PC-3 (cell line): ENCODE results near the gene GABRD. TPM values are rescaled to one million over a fixed set of nuclear protein-coding genes. Genes with fewer than 3 reads are reported as not detected.

Experiments
- ATAC-seq: fragments of 200-7000 bp; cut with Tn5 transposase; 2 replicates; pipeline ENCODE4 v1.9.1; 2020; ENCODE audit warnings: mild to moderate bottlenecking, moderate library complexity
- BruUV-seq: library from RNA; stranded (reverse); fragments of 400-500 nt; replicated peaks from 2 replicates; lab custom pipeline; 2021; lab: Mats Ljungman, UMichigan
- CTCF ChIA-PET: fragments of 300-600 bp; sonication (Branson Sonifier 250); formaldehyde crosslinking; loops from one replicate; lab custom pipeline; 2022; ENCODE audit warnings: antibody characterized with exemption; lab: Charles Lee
- POLR2A ChIA-PET: fragments of 300-600 bp; sonication (Branson Sonifier 250); formaldehyde crosslinking; loops from one replicate; lab custom pipeline; 2022; ENCODE audit warnings: antibody characterized with exemption; ENCODE audit not compliant: unreplicated experiment; lab: Charles Lee
- DNase-seq: peaks from one replicate; pipeline ENCODE4 v3.0.0-alpha.2; 2015
- H2AFZ ChIP-seq: fragments of 300-600 bp; sonication (generic); 2 replicates; pipeline ENCODE4 v1.6.0; 2016; ENCODE audit warnings: antibody characterized with exemption, low read length
- H3F3A ChIP-seq: fragments of 300-600 bp; sonication (generic); one replicate; pipeline ENCODE4 v1.6.0; 2017; ENCODE audit warnings: antibody characterized with exemption, low read length, control low read depth, mild to moderate bottlenecking; ENCODE audit not compliant: unreplicated experiment
- H3K27ac ChIP-seq: fragments of 300-600 bp; sonication (generic); 2 replicates; pipeline ENCODE4 v1.5.1; 2016; ENCODE audit warnings: mild to moderate bottlenecking, low read length
- H3K27me3 ChIP-seq: fragments of 300-600 bp; sonication (generic); 2 replicates; pipeline ENCODE4 v1.6.1; 2016; ENCODE audit warnings: low read length, mixed read lengths
- H3K36me3 ChIP-seq: fragments of 300-600 bp; sonication (generic); 2 replicates; pipeline ENCODE4 v1.6.1; 2016; ENCODE audit warnings: low read depth, mixed run types, low read length, mixed read lengths
- H3K4me1 ChIP-seq: fragments of 300-600 bp; sonication (generic); 2 replicates; pipeline ENCODE4 v1.5.1; 2016; ENCODE audit warnings: low read length; ENCODE audit not compliant: insufficient read depth
- H3K4me2 ChIP-seq: fragments of 300-600 bp; sonication (generic); 2 replicates; pipeline ENCODE4 v1.6.0; 2016; ENCODE audit warnings: low read length
- H3K4me3 ChIP-seq: fragments of 300-600 bp; sonication (generic); 2 replicates; pipeline ENCODE4 v1.5.1; 2016; ENCODE audit warnings: mild to moderate bottlenecking, low read length, mixed read lengths
- H3K79me2 ChIP-seq: fragments of 300-600 bp; sonication (generic); 2 replicates; pipeline ENCODE4 v1.6.1; 2017; ENCODE audit warnings: low read length, mixed read lengths
- H3K9ac ChIP-seq: fragments of 300-600 bp; sonication (generic); 2 replicates; pipeline ENCODE4 v1.6.0; 2016; ENCODE audit warnings: mild to moderate bottlenecking, low read length
- H3K9me2 ChIP-seq: fragments of 300-600 bp; sonication (generic); replicated peaks from 2 replicates; pipeline ENCODE4 v1.6.1; 2016; ENCODE audit warnings: mixed run types, low read length, mixed read lengths
- H3K9me3 ChIP-seq: fragments of 300-600 bp; sonication (generic); 2 replicates; pipeline ENCODE4 v1.6.1; 2016; ENCODE audit warnings: low read length, mixed read lengths
- H4K20me1 ChIP-seq: fragments of 300-600 bp; sonication (generic); 2 replicates; pipeline ENCODE4 v1.6.1; 2016; ENCODE audit warnings: low read length, mixed read lengths
- CTCF ChIP-seq: fragments of 300-600 bp; sonication (generic); conservative IDR thresholded peaks from 2 replicates; pipeline ENCODE4 v1.5.1; 2017; ENCODE audit warnings: antibody characterized with exemption, low read depth, mild to moderate bottlenecking, low read length
- EZH2 ChIP-seq: fragments of 300-600 bp; sonication (generic); IDR thresholded peaks from one replicate; pipeline ENCODE4 v1.6.1; 2017; ENCODE audit warnings: antibody characterized with exemption, mild to moderate bottlenecking, low read length; ENCODE audit not compliant: unreplicated experiment
- EZH2phosphoT487 ChIP-seq: fragments of 300-600 bp; sonication (generic); IDR thresholded peaks from 2 replicates; pipeline ENCODE4 v1.6.1; 2018; ENCODE audit warnings: mild to moderate bottlenecking, antibody characterized with exemption, low read length, borderline replicate concordance
- intact Hi-C: fragments of 100-400 bp; cut with micrococcal nuclease; formaldehyde crosslinking; loops from 2 replicates; pipeline ENCODE4 v1.9.0; 2023
- total RNA-seq: library from RNA; depleted of rRNA; stranded (reverse); fragments of >200 nt; gene quantifications from 2 replicates; pipeline ENCODE4 v1.2.3, GENCODE V29; 2014

Gene GABRD
- total RNA-seq, 1 experiment from 2014 or later: not detected

- H3K36me3 ChIP-seq: no peaks in the 10 kb centered on the region
- H3K27me3 ChIP-seq: no peaks in the 10 kb centered on the region
- no peaks in the 10 kb centered on the region for H4K20me1 ChIP-seq
- H3K9me3 ChIP-seq: no peaks in the 10 kb centered on the region
- no peak overlapping the region for H2AFZ ChIP-seq
- H3K27ac ChIP-seq: no peak overlapping the region
- ChIA-PET CTCF (no interaction called here), POLR2A (no interaction called here)
- ATAC-seq (no peak), DNase-seq (no peak)
- no TSS peak for BruUV-seq
- no peaks in the 10 kb centered on the region for H3K4me1 ChIP-seq
- no peaks in the 10 kb centered on the region for H3K9me2 ChIP-seq
- intact Hi-C loops: no loop called here
- no peak overlapping the region for H3K4me2 ChIP-seq
- H3K4me3 ChIP-seq: no peak overlapping the region
- no peaks in the 10 kb centered on the region for H3K79me2 ChIP-seq
- H3F3A ChIP-seq: no peaks in the 10 kb centered on the region
- TF ChIP-seq EZH2 (no peak), CTCF (no peak), EZH2phosphoT487 (no peak)
- no peak overlapping the region for H3K9ac ChIP-seq
Observed at GRCh38 chr1:1990222-1990621, 28.9 kb upstream of the GABRD start.

DNA sequence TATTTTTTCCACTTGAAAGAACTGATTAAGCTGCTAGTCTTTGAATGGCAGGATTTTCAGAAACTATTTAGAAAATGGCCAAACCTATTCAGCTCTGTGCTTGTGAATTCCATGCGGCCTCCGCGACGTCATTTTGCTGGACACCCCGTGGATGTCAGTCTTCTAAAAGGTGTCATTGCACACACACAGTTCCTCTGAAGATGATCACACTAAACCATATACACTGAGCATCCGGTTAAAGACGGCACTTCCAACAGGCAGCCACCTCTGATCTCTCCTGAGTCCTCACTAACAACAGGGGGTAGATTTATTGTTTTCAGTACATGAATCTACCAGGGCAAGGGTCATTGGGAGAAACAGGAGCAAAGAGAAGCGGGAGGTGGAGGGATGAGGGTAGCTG, 24.6 kb upstream of the GABRD start:
- no peak for ATAC-seq
- H3K27me3 ChIP-seq: 0 out of 2 replicates have a peak, but pooled peaks cover 4% of the 10 kb centered on the region
- H3K36me3 ChIP-seq: no peaks in the 10 kb centered on the region
- H3F3A ChIP-seq: no peaks in the 10 kb centered on the region
- H3K27ac ChIP-seq: no peak overlapping the region
- no TSS peak for BruUV-seq
- no peaks in the 10 kb centered on the region for H3K79me2 ChIP-seq
- no peak overlapping the region for H3K9ac ChIP-seq
- no peak for DNase-seq
- no peak for TF ChIP-seq CTCF
- TF ChIP-seq EZH2: no peak
- no peak for TF ChIP-seq EZH2phosphoT487
- no peak overlapping the region for H2AFZ ChIP-seq
- ChIA-PET CTCF (no interaction called here), POLR2A (no interaction called here)
- H3K4me2 ChIP-seq: no peak overlapping the region
- no peaks in the 10 kb centered on the region for H3K4me1 ChIP-seq
- intact Hi-C loops: no loop called here
- no peaks in the 10 kb centered on the region for H3K9me3 ChIP-seq
- H3K4me3 ChIP-seq: no peak overlapping the region
- H4K20me1 ChIP-seq: no peaks in the 10 kb centered on the region
- no peaks in the 10 kb centered on the region for H3K9me2 ChIP-seq

DNA sequence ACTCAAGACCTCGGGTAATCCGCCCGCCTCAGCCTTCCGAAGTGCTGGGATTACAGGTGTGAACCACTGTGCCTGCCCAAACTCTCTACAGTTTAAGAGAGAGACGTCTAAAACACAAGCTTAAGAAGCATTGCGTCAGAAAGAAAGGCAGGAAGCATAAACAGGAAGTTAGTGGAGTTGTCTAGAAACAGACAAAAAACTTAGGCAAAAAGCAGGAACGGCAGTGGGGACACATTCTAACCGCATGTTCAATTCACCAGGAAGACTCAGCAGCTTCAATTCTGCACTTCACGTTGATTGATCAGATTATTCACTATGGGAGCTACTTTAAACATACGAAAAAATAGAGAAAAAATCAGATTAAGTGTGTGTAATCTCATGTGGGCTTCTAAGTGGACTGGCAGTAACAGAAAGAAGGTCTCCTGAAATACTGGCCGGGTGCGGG, 22.9 kb upstream of the GABRD start:
- no peaks in the 10 kb centered on the region for H3K9me3 ChIP-seq
- H3K9me2 ChIP-seq: no peaks in the 10 kb centered on the region
- ATAC-seq (no peak), DNase-seq (no peak)
- H3K27me3 ChIP-seq: 0 out of 2 replicates have a peak, but pooled peaks cover 4% of the 10 kb centered on the region
- H3K4me1 ChIP-seq: no peaks in the 10 kb centered on the region
- H2AFZ ChIP-seq: no peak overlapping the region
- H3K36me3 ChIP-seq: no peaks in the 10 kb centered on the region
- POLR2A ChIA-PET: no interaction called here
- H3F3A ChIP-seq: no peaks in the 10 kb centered on the region
- no peaks in the 10 kb centered on the region for H4K20me1 ChIP-seq
- BruUV-seq: no TSS peak
- H3K4me2 ChIP-seq: no peak overlapping the region
- CTCF ChIA-PET: no interaction called here
- no peak overlapping the region for H3K27ac ChIP-seq
- TF ChIP-seq EZH2 (no peak), EZH2phosphoT487 (no peak), CTCF (no peak)
- no peaks in the 10 kb centered on the region for H3K79me2 ChIP-seq
- no peak overlapping the region for H3K4me3 ChIP-seq
- H3K9ac ChIP-seq: no peak overlapping the region
- intact Hi-C loops: no loop called here
